Globus pallidus (tissue), 1 donor: Measurements from ENCODE around the gene GRID2.

Experiments used
- DNase-seq: peaks from one replicate; pipeline ENCODE4 v3.0.0-alpha.2; 2015; ENCODE audit warnings: low spot score

GRID2 gene

GRCh38 chr4:93084599-93085305 lies 781.0 kb downstream of the GRID2 start:
- DNase-seq = no peak

GRCh38 chr4:93086356-93086755 lies 782.6 kb downstream of the GRID2 start:
- peak; percentile 45 for DNase-seq

GRCh38 chr4:93092765-93093164 lies 789.0 kb downstream of the GRID2 start:
- no peak for DNase-seq

GRCh38 chr4:93103042-93103441 lies 799.3 kb downstream of the GRID2 start:
- DNase-seq = no peak

GRCh38 chr4:93116624-93117023 lies 812.9 kb downstream of the GRID2 start:
- no peak for DNase-seq

GRCh38 chr4:93127489-93127888 lies 823.7 kb downstream of the GRID2 start:
- DNase-seq = no peak

DNA sequence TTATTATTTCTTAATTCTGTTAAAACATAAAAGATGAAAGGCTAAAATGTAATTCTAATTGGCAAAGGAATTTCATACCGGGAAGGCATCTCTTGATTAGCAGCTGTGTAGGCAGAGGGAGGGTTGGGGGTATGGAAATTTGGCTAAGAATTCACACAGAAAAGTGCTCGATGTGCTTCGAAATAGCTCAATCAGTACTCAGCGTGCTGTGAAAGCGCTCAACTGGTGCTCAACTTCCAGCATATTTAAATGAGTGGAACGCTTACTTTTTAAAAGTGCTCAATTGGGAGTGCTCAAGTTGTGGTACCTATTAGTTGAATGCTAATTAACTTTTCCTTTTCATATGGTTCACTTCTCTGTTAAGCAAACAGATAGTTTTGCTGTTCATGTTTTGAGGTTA lies 828.9 kb downstream of the GRID2 start:
- no peak for DNase-seq

DNA sequence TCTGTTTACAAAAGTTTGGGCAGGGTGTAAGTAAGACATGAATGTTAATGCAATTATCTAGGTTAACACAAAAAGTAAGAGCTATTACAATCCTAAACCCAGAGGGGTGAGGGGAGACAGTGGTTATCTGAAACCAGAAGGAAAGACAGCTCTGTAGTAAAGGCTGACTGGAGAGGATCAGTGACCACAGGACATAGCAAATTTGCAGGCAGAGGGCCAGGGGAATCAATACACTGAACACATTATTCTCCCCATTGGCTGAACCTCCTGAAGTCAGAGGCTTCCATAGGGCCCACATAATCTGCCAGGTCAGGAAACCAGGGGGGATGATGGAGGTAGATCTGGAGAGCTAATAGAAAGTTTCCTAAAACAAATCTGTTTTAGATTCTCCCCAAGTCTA lies 835.4 kb downstream of the GRID2 start:
- no peak for DNase-seq

- DNase-seq = no peak
Observed at GRCh38 chr4:93143902-93144301, 840.1 kb downstream of the GRID2 start.

- no peak for DNase-seq
Observed at GRCh38 chr4:93144644-93145043, 840.9 kb downstream of the GRID2 start.

DNA sequence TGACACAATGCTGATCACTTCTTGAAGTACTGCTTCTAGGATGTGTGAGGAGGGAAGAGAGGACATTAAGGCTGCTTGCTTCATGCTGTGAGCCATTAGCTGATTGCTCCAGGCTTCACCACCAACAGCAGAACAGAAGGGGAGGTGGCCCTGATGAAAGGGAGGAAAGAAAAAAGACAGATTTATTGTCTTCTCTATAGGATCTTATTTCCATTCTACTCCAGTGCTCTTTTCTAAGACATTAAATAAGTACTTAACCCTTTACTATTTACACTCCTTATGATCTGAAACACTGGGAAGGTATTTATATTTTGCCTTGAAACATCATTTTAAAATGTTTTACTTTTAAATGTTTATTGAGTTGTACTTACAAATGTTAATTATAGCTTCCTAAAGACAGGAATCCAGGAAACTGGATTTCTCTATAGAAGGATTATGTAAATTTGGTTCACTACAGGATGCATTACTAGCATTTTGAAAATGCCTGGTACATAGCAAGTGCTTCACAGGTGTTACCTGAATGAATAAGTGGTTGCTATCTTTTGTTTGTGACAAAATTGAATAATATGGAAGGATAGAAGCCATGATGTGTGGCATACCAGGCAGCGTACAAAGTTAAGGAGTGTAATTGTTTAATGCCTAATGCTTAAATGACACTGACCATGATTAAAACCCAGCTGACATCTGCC lies 843.9 kb downstream of the GRID2 start:
- no peak for DNase-seq

DNA sequence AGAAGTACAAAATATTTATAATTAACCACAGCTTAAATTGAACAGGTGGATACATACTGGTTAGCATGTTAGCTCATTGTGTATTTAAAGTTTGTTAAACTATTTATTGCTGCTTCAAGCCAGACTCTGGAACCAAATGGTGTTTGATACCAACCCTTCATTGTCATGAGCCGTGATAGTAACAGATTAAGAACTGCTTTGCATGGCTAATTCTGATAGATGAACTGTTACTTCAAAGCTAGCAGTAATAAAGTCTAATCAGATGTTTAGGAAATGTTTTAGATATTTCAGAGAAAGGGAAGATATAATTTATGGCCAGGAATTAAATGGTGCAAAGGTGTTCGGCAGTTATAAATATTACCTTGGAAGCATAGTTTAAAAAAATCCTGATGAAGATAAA lies 848.7 kb downstream of the GRID2 start:
- DNase-seq = no peak

GRCh38 chr4:93157986-93158385 lies 854.2 kb downstream of the GRID2 start:
- no peak for DNase-seq

GRCh38 chr4:93168053-93168452 lies 864.3 kb downstream of the GRID2 start:
- DNase-seq = no peak

DNA sequence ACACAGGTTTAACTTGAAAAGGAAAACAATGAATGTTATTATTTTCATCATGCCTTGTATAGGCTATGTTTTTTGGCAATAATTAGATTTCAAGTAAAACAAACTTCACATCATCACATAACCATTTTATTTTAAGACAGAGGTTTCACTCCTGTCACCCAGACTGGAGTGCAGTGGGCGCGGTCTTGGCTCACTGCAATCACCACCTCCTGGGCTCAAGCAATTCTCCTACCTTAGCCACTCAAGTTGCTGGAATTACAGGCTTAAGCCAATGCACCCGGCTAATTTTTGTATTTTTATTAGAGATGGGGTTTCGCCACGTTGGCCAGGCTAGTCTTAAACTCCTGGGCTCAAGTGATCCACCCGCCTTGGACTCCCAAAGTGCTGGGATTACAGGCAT lies 866.2 kb downstream of the GRID2 start:
- DNase-seq = no peak

DNA sequence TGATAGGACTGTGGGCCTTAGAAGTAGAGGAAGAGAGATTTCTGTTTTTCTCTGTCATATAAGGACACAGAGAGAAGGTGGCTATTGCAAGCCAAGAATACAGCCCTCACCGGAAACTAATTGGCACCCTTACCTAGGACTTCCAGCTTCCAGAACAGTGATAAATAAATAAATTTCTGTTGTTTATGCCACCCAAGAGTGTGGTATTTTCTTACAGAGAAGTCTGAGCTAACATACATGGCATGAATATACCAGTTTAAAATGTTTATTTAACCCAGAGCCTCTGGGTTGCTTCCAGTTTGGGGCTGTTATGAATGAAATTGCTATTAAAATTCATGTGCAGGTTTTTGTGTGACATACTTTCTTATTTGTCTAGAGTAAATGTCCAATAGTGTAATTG lies 870.8 kb downstream of the GRID2 start:
- DNase-seq = no peak

DNA sequence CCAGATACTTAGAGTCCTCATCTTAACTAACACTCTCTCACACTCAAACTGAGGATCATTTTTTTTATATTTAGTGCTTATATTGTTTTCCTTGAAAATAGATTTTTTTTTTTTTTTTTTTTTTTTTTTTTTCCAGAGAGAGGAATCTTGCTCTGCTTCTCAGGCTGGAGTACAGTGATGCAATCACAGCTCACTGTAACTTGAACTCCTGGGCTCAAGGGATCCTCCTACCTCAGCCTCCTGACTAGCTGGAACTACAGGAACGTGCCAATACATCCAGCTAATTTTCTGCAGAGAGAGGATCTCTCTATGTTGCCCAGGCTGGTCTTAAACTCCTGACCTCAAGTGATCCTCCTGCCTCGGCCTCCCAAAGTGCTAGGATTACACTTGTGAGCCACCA lies 874.5 kb downstream of the GRID2 start:
- no peak for DNase-seq

DNA sequence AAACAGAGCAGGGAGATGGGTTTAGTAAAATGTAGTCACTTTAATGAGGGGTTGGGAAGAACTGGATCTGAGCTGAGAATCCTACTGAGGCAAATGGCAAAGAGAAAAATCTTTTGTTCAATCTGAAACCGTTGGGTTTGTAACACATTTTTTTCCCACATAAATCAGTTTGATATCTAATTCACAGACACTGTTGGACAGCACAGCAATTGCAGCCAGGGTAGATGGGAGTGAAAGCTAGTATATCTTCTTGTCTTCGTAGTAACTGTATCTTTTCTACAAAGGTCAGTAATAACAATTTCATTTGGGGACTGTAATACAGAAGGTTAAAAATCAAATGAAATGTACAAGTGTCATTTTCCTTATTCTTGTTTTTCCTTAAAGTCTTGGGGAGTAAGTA lies 875.3 kb downstream of the GRID2 start:
- DNase-seq = no peak

DNA sequence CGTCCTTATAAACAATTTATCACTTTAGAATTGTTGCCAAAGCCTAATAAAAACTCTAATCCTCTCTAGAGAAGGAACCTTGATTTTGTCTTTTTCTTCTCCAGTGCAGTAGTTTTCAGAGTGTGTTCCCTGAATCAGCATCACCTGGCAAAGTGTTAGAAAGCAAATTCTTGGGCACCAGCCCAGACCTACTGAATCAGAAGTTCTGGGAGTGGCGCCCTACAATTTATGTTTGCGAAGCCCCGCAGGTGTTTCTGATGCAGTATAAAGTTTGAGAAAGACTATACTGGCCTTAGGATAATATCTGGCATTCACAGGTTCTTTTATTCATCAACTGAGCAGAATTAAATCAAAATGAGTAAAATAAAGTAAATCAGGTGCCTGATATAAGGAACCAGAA lies 879.0 kb downstream of the GRID2 start:
- DNase-seq = no peak

GRCh38 chr4:93183576-93183975 lies 879.8 kb downstream of the GRID2 start:
- no peak for DNase-seq

DNA sequence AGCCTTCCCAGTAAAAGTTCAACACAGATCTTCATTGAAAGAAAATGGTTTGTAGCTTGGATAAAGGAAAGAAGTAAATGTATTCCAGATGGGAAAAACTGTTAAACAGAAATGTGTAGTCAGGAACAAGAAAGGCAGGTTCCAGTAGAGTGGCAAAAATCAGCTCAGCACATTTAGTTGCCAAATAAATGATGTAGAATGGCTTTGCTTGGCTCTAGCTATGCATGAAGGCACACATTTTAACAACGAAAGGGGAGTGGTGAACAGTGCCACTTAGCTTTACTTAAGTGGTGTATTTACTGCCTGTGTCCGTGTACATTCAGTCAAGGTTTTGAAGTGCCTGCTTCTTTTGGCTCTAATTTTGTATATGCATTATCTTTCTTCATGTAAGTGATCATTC lies 880.3 kb downstream of the GRID2 start:
- DNase-seq = no peak

- DNase-seq = no peak
Observed at GRCh38 chr4:93186846-93187245, 883.1 kb downstream of the GRID2 start.

- DNase-seq = no peak
Observed at GRCh38 chr4:93187466-93187865, 883.7 kb downstream of the GRID2 start.

GRCh38 chr4:93187892-93188291 lies 884.1 kb downstream of the GRID2 start:
- DNase-seq = no peak
